IMR-90 (cell line): ENCODE measurements around the gene SMC4.

ENCODE experiments used
- CTCF ChIP-seq: conservative IDR thresholded peaks from 2 replicates; pipeline ENCODE4 v1.5.1; 2012; ENCODE audit warnings: mild to moderate bottlenecking, low read depth, low read length, improper control_type of control experiment
- ELK1 ChIP-seq: fragments of 150-350 bp; IDR thresholded peaks from 2 replicates; pipeline ENCODE4 v1.6.1; 2016; ENCODE audit warnings: low read depth, mild to moderate bottlenecking, low read length, moderate library complexity, borderline replicate concordance
- FOS ChIP-seq: fragments of 150-350 bp; IDR thresholded peaks from 2 replicates; pipeline ENCODE4 v1.6.1; 2016; ENCODE audit warnings: low read depth, low read length
- MXI1 ChIP-seq: IDR thresholded peaks from 2 replicates; pipeline ENCODE4 v1.6.1; 2012; ENCODE audit warnings: low read depth, mild to moderate bottlenecking, low read length, moderate library complexity, borderline replicate concordance
- NFE2L2 ChIP-seq: fragments of 150-350 bp; IDR thresholded peaks from 2 replicates; pipeline ENCODE4 v1.6.1; 2016; ENCODE audit warnings: low read depth, mild to moderate bottlenecking, low read length
- POLR2A ChIP-seq: IDR thresholded peaks from 2 replicates; pipeline ENCODE4 v1.6.1; 2012; ENCODE audit warnings: mild to moderate bottlenecking, low read depth, low read length
- RFX5 ChIP-seq: IDR thresholded peaks from 2 replicates; pipeline ENCODE4 v1.8.0; 2012; ENCODE audit warnings: low read depth, mild to moderate bottlenecking, low read length, moderate library complexity

GRCh38 chr3:160402221-160403027 lies 3.0 kb downstream of the SMC4 start:
- TF ChIP-seq POLR2A (no peak), CTCF (no peak), ELK1 (no peak), NFE2L2 (no peak), RFX5 (no peak), MXI1 (no peak), FOS (no peak)
